K562 (cell line): Measurements from ENCODE around the gene GSS. TPM values are rescaled to one million over a fixed set of nuclear protein-coding genes. Genes with fewer than 3 reads are reported as not detected.

Experiments used
- ATAC-seq: fragments of 200-7000 bp; cut with Tn5 transposase; 3 replicates; pipeline ENCODE4 v1.9.1; 2020; ENCODE audit warnings: moderate library complexity
- BruUV-seq: library from RNA; stranded (reverse); fragments of 400-500 nt; replicated peaks from 2 replicates; lab custom pipeline; 2021; lab: Mats Ljungman, UMichigan
- CTCF ChIA-PET: fragments of 300-600 bp; formaldehyde crosslinking; extraction: SDS; loops from one replicate; lab custom pipeline; 2021; ENCODE audit warnings: low intra/inter-chr PET ratio; lab: Yijun Ruan, JAX
- POLR2A ChIA-PET: fragments of 300-600, 350-650 bp; sonication (Branson Sonifier 250); formaldehyde crosslinking; extraction: SDS; loops from one replicate; lab custom pipeline; 2021; ENCODE audit warnings: antibody characterized with exemption, inconsistent platforms; lab: Yijun Ruan, JAX
- DNase-seq, 4 experiments: peaks; one replicate each; pipeline versions ENCODE4 v3.0.0 to v3.0.0-alpha.2; 2011 to 2018; ENCODE audit warnings: low spot score in 3 of 4, mixed read lengths in 3 of 4; ENCODE audit errors: extremely low read depth in 1 of 4
- FAIRE-seq: peaks from 2 replicates; lab custom pipeline; 2011; peaks lifted over from hg19 to GRCh38; lab: Jason Lieb, UNC
- H2AFZ ChIP-seq: 2 replicates; pipeline ENCODE4 v1.6.0; 2011; ENCODE audit warnings: low read depth, low read length, control low read depth, inconsistent platforms
- H3K27ac ChIP-seq: fragments of 200-600 bp; 3 replicates; pipeline ENCODE4 v1.8.0; 2011; ENCODE audit warnings: low read depth, mild to moderate bottlenecking, control low read depth, inconsistent platforms, low read length, moderate library complexity, mixed read lengths; ENCODE audit errors: extremely low read depth
- H3K27me3 ChIP-seq, 2 experiments: fragments of 300-600 bp in 1 of 2; 2 replicates in 1 of 2; 3 replicates in 1 of 2; pipeline versions ENCODE4 v1.6.0 to v1.8.0; 2011; ENCODE audit warnings: inconsistent platforms in 2 of 2, low read length in 2 of 2, mild to moderate bottlenecking in 1 of 2, mixed read lengths in 1 of 2, moderate library complexity in 1 of 2; ENCODE audit not compliant: control insufficient read depth in 2 of 2, insufficient read depth in 2 of 2
- H3K36me3 ChIP-seq: fragments of 300-600 bp; 3 replicates; pipeline ENCODE4 v1.8.0; 2011; ENCODE audit warnings: mild to moderate bottlenecking, low read length, inconsistent platforms; ENCODE audit not compliant: control insufficient read depth, insufficient read depth
- H3K4me1 ChIP-seq, 2 experiments: fragments of 200-600 bp in 1 of 2; replicated peaks in 1 of 2; 2 replicates in 1 of 2; 3 replicates in 1 of 2; pipeline versions ENCODE4 v1.5.1 to v1.8.0; 2011; ENCODE audit warnings: inconsistent platforms in 2 of 2, low read length in 2 of 2, mild to moderate bottlenecking in 1 of 2, mixed read lengths in 1 of 2, moderate library complexity in 1 of 2; ENCODE audit not compliant: control insufficient read depth in 2 of 2, insufficient read depth in 2 of 2
- H3K4me2 ChIP-seq: 2 replicates; pipeline ENCODE4 v1.6.1; 2011; ENCODE audit warnings: low read length, control low read depth, inconsistent platforms, mixed read lengths; ENCODE audit not compliant: insufficient read depth
- H3K4me3 ChIP-seq: fragments of 200-600 bp; sonication (generic), shearing (Covaris generic); 2 replicates; pipeline ENCODE4 v1.5.1; 2016; ENCODE audit warnings: control low read depth, inconsistent platforms
- H3K79me2 ChIP-seq: fragments of 200-600 bp; 3 replicates; pipeline ENCODE4 v1.8.0; 2011; ENCODE audit warnings: low read length, inconsistent platforms; ENCODE audit not compliant: control insufficient read depth, insufficient read depth
- H3K9ac ChIP-seq, 2 experiments: 2 replicates each; pipeline versions ENCODE4 v1.6.0 to v1.6.1; 2011; ENCODE audit warnings: low read depth in 2 of 2, low read length in 2 of 2, control low read depth in 1 of 2, inconsistent platforms in 1 of 2, mild to moderate bottlenecking in 1 of 2, mixed read lengths in 1 of 2; ENCODE audit not compliant: insufficient read depth in 1 of 2
- H3K9me1 ChIP-seq: one replicate; pipeline ENCODE4 v1.6.0; 2011; ENCODE audit warnings: inconsistent platforms, mild to moderate bottlenecking, low read length, moderate library complexity; ENCODE audit not compliant: control insufficient read depth, insufficient read depth
- H3K9me3 ChIP-seq: replicated peaks from 2 replicates; pipeline ENCODE4 v1.5.1; 2011; ENCODE audit warnings: low read depth, low read length, inconsistent platforms; ENCODE audit not compliant: control insufficient read depth, insufficient read depth
- H4K20me1 ChIP-seq: replicated peaks from 2 replicates; pipeline ENCODE4 v1.6.1; 2011; ENCODE audit warnings: low read length, inconsistent platforms, mixed read lengths; ENCODE audit not compliant: control insufficient read depth, insufficient read depth
- CLOCK ChIP-seq: fragments of 250-450 bp; sonication (Bioruptor Pico); IDR thresholded peaks from 2 replicates; pipeline ENCODE4 v1.4.0; 2020; ENCODE audit warnings: mild to moderate bottlenecking, moderate library complexity, borderline replicate concordance
- ELF1 ChIP-seq: fragments of 200-800 bp; sonication (Bioruptor generic); IDR thresholded peaks from 2 replicates; pipeline ENCODE4 v1.6.1; 2016; ENCODE audit warnings: missing genetic modification characterization, missing compliant biosample characterization
- MBD1 ChIP-seq: fragments of 250-450 bp; sonication (Bioruptor Pico); IDR thresholded peaks from 2 replicates; pipeline ENCODE4 v1.8.0; 2022; ENCODE audit warnings: inconsistent platforms
- RBBP5 ChIP-seq: fragments of 200-600 bp; sonication (generic); IDR thresholded peaks from 2 replicates; pipeline ENCODE4 v1.6.1; 2012; ENCODE audit warnings: borderline replicate concordance, mild to moderate bottlenecking, low read length, control low read depth, inconsistent platforms; ENCODE audit not compliant: insufficient read depth, poor library complexity, severe bottlenecking
- RHOXF2B ChIP-seq: fragments of 250-450 bp; sonication (Bioruptor Pico); conservative IDR thresholded peaks from 2 replicates; pipeline ENCODE4 v1.5.1; 2021
- THAP12 ChIP-seq: fragments of 250-450 bp; sonication (Bioruptor Pico); IDR thresholded peaks from 2 replicates; pipeline ENCODE4 v1.9.0; 2021; ENCODE audit warnings: mild to moderate bottlenecking, inconsistent platforms
- YBX1 ChIP-seq: fragments of 450-650 bp; IDR thresholded peaks from 2 replicates; pipeline ENCODE4 v1.7.1; 2016; ENCODE audit warnings: mild to moderate bottlenecking
- ZNF780A ChIP-seq: fragments of 250-450 bp; sonication (Bioruptor Pico); IDR thresholded peaks from 2 replicates; pipeline ENCODE4 v1.5.0; 2021; ENCODE audit warnings: mild to moderate bottlenecking
- WGBS: fragments of 100-300 bp; shearing (Covaris generic); methylation state at CpG from one replicate; pipeline ENCODE4 v1.1.6; 2016; ENCODE audit warnings: low coverage, mixed read lengths; ENCODE audit not compliant: insufficient coverage; ENCODE audit errors: missing lambda C conversion rate; 5-methylcytosine and 5-hydroxymethylcytosine counted together
- in situ Hi-C: fragments of 300-500 bp; cut with MboI; formaldehyde crosslinking; loops from 4 replicates; pipeline ENCODE4 v1.15.0; 2018; ENCODE audit warnings: inconsistent platforms, mixed read lengths
- intact Hi-C: fragments of 100-400 bp; cut with micrococcal nuclease; formaldehyde crosslinking; loops from 2 replicates; pipeline ENCODE4 v1.14.2; 2022
- polyA plus RNA-seq, 8 experiments: library from polyadenylated mRNA; depleted of rRNA in 4 of 8; stranded (reverse) in 5 of 8; unstranded in 3 of 8; fragments of >200 nt; fragmentation: Nextera tagmentation in 2 of 8; fragmentation: Illumina TruSeq in 1 of 8; extraction: Ambion mirVana in 2 of 8; extraction: Trizol in 1 of 8; gene quantifications; 2 replicates each; pipeline versions ENCODE4 v1.2.1 to v1.2.3, GENCODE V29; 2011 to 2014; ENCODE audit warnings: inconsistent platforms in 1 of 8, missing spikeins in 1 of 8
- total RNA-seq, 7 experiments: library from RNA; depleted of rRNA in 6 of 7; stranded (reverse); fragments of >200 nt in 6 of 7; fragmentation: Illumina TruSeq in 2 of 7; extraction: Trizol in 2 of 7; gene quantifications; 2 replicates each; pipeline versions ENCODE4 v1.2.1 to v1.2.3, GENCODE V29; 2011 to 2021; ENCODE audit warnings: low replicate concordance in 1 of 7

GSS gene
- total and polyA plus RNA-seq, 9 of the 15 experiments (the other 6 are each of a cell fraction or from before 2014, with no cell fraction given), result 18.4 to 165 (median 89.4) TPM

GRCh38 chr20:34881689-34882088 is 73.9 kb downstream of the GSS start:
- H4K20me1 ChIP-seq, result no peaks in the 10 kb centered on the region
- in situ Hi-C loops, result no loop called here
- no peak for FAIRE-seq
- H3K27me3 ChIP-seq, result no peaks in the 10 kb centered on the region
- H3K4me2 ChIP-seq, result no peak overlapping the region
- 47% methylated on average over 2 of the region's 2 CpGs for WGBS
- peaks cover 20 to 25% of the 10 kb centered on the region in 2 experiments; a peak in 4 of 5 replicates for H3K4me1 ChIP-seq
- H2AFZ ChIP-seq, result no peak overlapping the region
- H3K4me3 ChIP-seq, result no peak overlapping the region
- peaks cover 39% of the 10 kb centered on the region for H3K79me2 ChIP-seq
- TF ChIP-seq YBX1 (no peak), RBBP5 (no peak), THAP12 (CRISPR knock-in tag) (no peak), CLOCK (no peak), ELF1 (tag) (no peak), RHOXF2B (CRISPR knock-in tag) (no peak), MBD1 (CRISPR knock-in tag) (no peak), ZNF780A (CRISPR knock-in tag) (no peak)
- TF ChIP-seq, all 486 proteins: peak for 0
- Histone ChIP-seq H3K9ac (no peak overlapping the region), H3K9me3 (peaks cover under 1% of the 10 kb centered on the region), H3K9me1 (no peaks in the 10 kb centered on the region), H3K36me3 (peaks cover 57% of the 10 kb centered on the region), H3K27ac (no peak overlapping the region)
- POLR2A ChIA-PET, result interaction anchor here (1.2 kb wide), 1 partner anchor 46 kb away, joined by 4 read pairs; no protein-coding TSS in a partner anchor
- BruUV-seq, result no TSS peak
- ATAC-seq (no peak), DNase-seq (no peak)
- intact Hi-C loops, result no loop called here
- CTCF ChIA-PET, result no interaction called here
